ENCODE data around the gene HNF4A. TPM values are rescaled to one million over a fixed set of nuclear protein-coding genes. Genes with fewer than 3 reads are reported as not detected.

The HNF4A gene
- polyA plus RNA-seq, 1 of the 3 experiments (the other 2 are of a cell fraction): not detected

- ChIA-PET CTCF (interaction anchor here (0.9 to 1.1 kb wide), 2 partner anchors 9 to 23 kb away, joined by 3 read pairs; no protein-coding TSS in a partner anchor), POLR2A (no interaction called here)
- no peaks in the 10 kb centered on the region for H3K4me1 ChIP-seq (ENCODE audit: control insufficient read depth in 1 of 2, insufficient read depth in 2 of 2, low read depth in 1 of 2, low read length in 1 of 2)
- no peaks in the 10 kb centered on the region for H3K9me3 ChIP-seq
- peak; percentile 30 for DNase-seq
- no peaks in the 10 kb centered on the region for H3K36me3 ChIP-seq (replicated peaks in 1 of 2; ENCODE audit: control insufficient read depth in 1 of 2, insufficient read depth in 2 of 2, low read length in 1 of 2)
- no peak overlapping the region for H3K27ac ChIP-seq (ENCODE audit: low read depth in 2 of 2, low read length in 1 of 2)
- no peaks in the 10 kb centered on the region for H4K20me1 ChIP-seq (ENCODE audit: insufficient read depth)
- H3K79me2 ChIP-seq (ENCODE audit: insufficient read depth): no peaks in the 10 kb centered on the region
- H3K9me2 ChIP-seq: no peaks in the 10 kb centered on the region
- no peaks in the 10 kb centered on the region for H3F3A ChIP-seq (replicated peaks; ENCODE audit: insufficient read depth)
- WGBS (ENCODE audit: low lambda C conversion rate): 61% methylated on average over 8 of the region's 9 CpGs
- TF ChIP-seq CTCF (IDR thresholded peaks at IDR 0.05) (peak; percentile 49), SIN3A (IDR thresholded peaks at IDR 0.05; ENCODE audit: borderline replicate concordance, low read depth, low read length) (no peak)
- H3K4me2 ChIP-seq: no peak overlapping the region
- no peak overlapping the region for H3K9ac ChIP-seq
- no peak overlapping the region for H2AFZ ChIP-seq (ENCODE audit: low read depth)
- H3K27me3 ChIP-seq (ENCODE audit: insufficient read depth): no peaks in the 10 kb centered on the region
- no peak overlapping the region for H3K4me3 ChIP-seq (ENCODE audit: low read depth in 2 of 2, low read length in 1 of 2)
Measured at GRCh38 chr20:44448753-44449546, 93.5 kb downstream of the HNF4A start.

- Histone ChIP-seq H3K27me3 (ENCODE audit: insufficient read depth) (no peaks in the 10 kb centered on the region), H2AFZ (ENCODE audit: low read depth) (no peak overlapping the region), H3K36me3 (replicated peaks in 1 of 2; ENCODE audit: control insufficient read depth in 1 of 2, insufficient read depth in 2 of 2, low read length in 1 of 2) (no peaks in the 10 kb centered on the region), H3K4me2 (no peak overlapping the region), H3K27ac (ENCODE audit: low read depth in 2 of 2, low read length in 1 of 2) (no peak overlapping the region), H3K4me1 (ENCODE audit: control insufficient read depth in 1 of 2, insufficient read depth in 2 of 2, low read depth in 1 of 2, low read length in 1 of 2) (no peaks in the 10 kb centered on the region), H3K79me2 (ENCODE audit: insufficient read depth) (no peaks in the 10 kb centered on the region), H4K20me1 (ENCODE audit: insufficient read depth) (no peaks in the 10 kb centered on the region), H3K9ac (no peak overlapping the region), H3K9me2 (no peaks in the 10 kb centered on the region), H3K4me3 (ENCODE audit: low read depth in 2 of 2, low read length in 1 of 2) (no peak overlapping the region), H3F3A (replicated peaks; ENCODE audit: insufficient read depth) (no peaks in the 10 kb centered on the region), H3K9me3 (no peaks in the 10 kb centered on the region)
- CTCF ChIA-PET: interaction anchor here (0.9 to 2.1 kb wide), 5 partner anchors 10 to 333 kb away, joined by 3 to 6 read pairs (median 5); no protein-coding TSS in a partner anchor
- DNase-seq: no peak
- TF ChIP-seq ELF1 (IDR thresholded peaks at IDR 0.05) (no peak), FOSL2 (IDR thresholded peaks at IDR 0.05; ENCODE audit: borderline replicate concordance, low read depth) (no peak), NFIC (IDR thresholded peaks at IDR 0.05; ENCODE audit: borderline replicate concordance) (no peak), GATA2 (CRISPR knock-in tag; IDR thresholded peaks at IDR 0.05) (no peak), MXI1 (IDR thresholded peaks at IDR 0.05; ENCODE audit: low read depth, low read length) (no peak), JUND (IDR thresholded peaks at IDR 0.05) (no peak), SMC3 (IDR thresholded peaks at IDR 0.05; ENCODE audit: low read depth, low read length) (no peak), NRF1 (IDR thresholded peaks at IDR 0.05; ENCODE audit: low read depth, low read length) (no peak), TCF12 (IDR thresholded peaks at IDR 0.05) (no peak)
- POLR2A ChIA-PET: no interaction called here
- 70% methylated on average over 7 of the region's 7 CpGs for WGBS (ENCODE audit: low lambda C conversion rate)
Measured at GRCh38 chr20:44449864-44450263, 94.4 kb downstream of the HNF4A start.
